Stomach (tissue), 9 donors: Measurements from ENCODE around the gene CGB8. TPM values are rescaled to one million over a fixed set of nuclear protein-coding genes. Genes with fewer than 3 reads are reported as not detected.

ENCODE experiments used
- DNase-seq, 2 donors: peaks; one replicate each; pipeline versions ENCODE4 v3.0.0 to v3.0.0-alpha.2; 2013 to 2019
- H3K27ac ChIP-seq, 5 donors: fragments of 200-600 bp in 4 of 5; sonication (generic) in 4 of 5; one replicate each; pipeline ENCODE4 v1.5.1; 2013 to 2019; ENCODE audit warnings: mild to moderate bottlenecking in 1 of 5, moderate library complexity in 1 of 5
- H3K27me3 ChIP-seq, 3 donors: fragments of 200-600 bp; sonication (generic); one replicate each; pipeline ENCODE4 v1.5.1; 2017 to 2019; ENCODE audit warnings: mixed run types in 1 of 3
- H3K36me3 ChIP-seq, 4 donors: fragments of 200-600 bp; sonication (generic); 1 replicate in 3 of 4; 2 replicates in 1 of 4; pipeline ENCODE4 v1.5.1; 2016 to 2019
- H3K4me1 ChIP-seq, 4 donors: fragments of 200-600 bp; sonication (generic); one replicate each; pipeline ENCODE4 v1.5.1; 2016 to 2019
- H3K4me3 ChIP-seq, 4 donors: fragments of 200-600 bp; sonication (generic) in 3 of 4; one replicate each; pipeline ENCODE4 v1.5.1; 2016 to 2019; ENCODE audit warnings: mild to moderate bottlenecking in 1 of 4
- H3K9me3 ChIP-seq, 4 donors: fragments of 200-600 bp; sonication (generic); one replicate each; pipeline ENCODE4 v1.5.1; 2016 to 2019
- EP300 ChIP-seq: sonication (generic); formaldehyde crosslinking; IDR thresholded peaks from one replicate; pipeline ENCODE4 v1.6.1; 2017; ENCODE audit warnings: antibody characterized with exemption
- POLR2A ChIP-seq, 4 donors: fragments of 450-650 bp; IDR thresholded peaks; one replicate each; pipeline ENCODE4 v1.6.1; 2016; ENCODE audit warnings: antibody characterized with exemption in 4 of 4, control low read depth in 2 of 4, mild to moderate bottlenecking in 1 of 4, moderate library complexity in 1 of 4
- POLR2AphosphoS5 ChIP-seq, 3 donors: sonication (generic); formaldehyde crosslinking; IDR thresholded peaks; one replicate each; pipeline ENCODE4 v1.6.1; 2016; ENCODE audit warnings: antibody characterized with exemption in 3 of 3
- WGBS, 5 donors: extraction: QIAGEN DNeasy Blood & Tissue Kit in 3 of 5; methylation state at CpG; one replicate each; pipeline versions ENCODE4 v1.1.5 to v1.1.7; 2013 to 2018; 5-methylcytosine and 5-hydroxymethylcytosine counted together
- intact Hi-C: fragments of 100-400 bp; cut with DNase I; formaldehyde crosslinking; loops from one replicate; pipeline ENCODE4 v1.15.1; 2023; ENCODE audit warnings: low total_unique reads
- polyA plus RNA-seq, 3 donors: library from polyadenylated mRNA; stranded (reverse); fragments of 200-250 nt; gene quantifications; one replicate each; pipeline ENCODE4 v1.2.3, GENCODE V29; 2013
- total RNA-seq, 5 donors: library from RNA; depleted of rRNA; stranded (reverse); fragments of >200 nt; gene quantifications; one replicate each; pipeline versions ENCODE4 v1.1.0 to v1.2.3, GENCODE V29; 2014 to 2016
- TF ChIP-seq, protein P1 (sequence below), 7 experiments: fragments of 450-650 bp in 4 of 7; fragments of 200-600 bp in 3 of 7; sonication (generic) in 3 of 7; IDR thresholded peaks; one replicate each; pipeline ENCODE4 v1.5.1; 2016 to 2019; ENCODE audit warnings: antibody characterized with exemption in 7 of 7, control low read depth in 2 of 7, mild to moderate bottlenecking in 1 of 7
- donor health status: healthy with polysubstance abuse.
- donor health status: Bipolar disorder and iron deficiency.
- donor health status: healthy.

The CGB8 gene
- total and polyA plus RNA-seq, 8 donors = not detected

DNA sequence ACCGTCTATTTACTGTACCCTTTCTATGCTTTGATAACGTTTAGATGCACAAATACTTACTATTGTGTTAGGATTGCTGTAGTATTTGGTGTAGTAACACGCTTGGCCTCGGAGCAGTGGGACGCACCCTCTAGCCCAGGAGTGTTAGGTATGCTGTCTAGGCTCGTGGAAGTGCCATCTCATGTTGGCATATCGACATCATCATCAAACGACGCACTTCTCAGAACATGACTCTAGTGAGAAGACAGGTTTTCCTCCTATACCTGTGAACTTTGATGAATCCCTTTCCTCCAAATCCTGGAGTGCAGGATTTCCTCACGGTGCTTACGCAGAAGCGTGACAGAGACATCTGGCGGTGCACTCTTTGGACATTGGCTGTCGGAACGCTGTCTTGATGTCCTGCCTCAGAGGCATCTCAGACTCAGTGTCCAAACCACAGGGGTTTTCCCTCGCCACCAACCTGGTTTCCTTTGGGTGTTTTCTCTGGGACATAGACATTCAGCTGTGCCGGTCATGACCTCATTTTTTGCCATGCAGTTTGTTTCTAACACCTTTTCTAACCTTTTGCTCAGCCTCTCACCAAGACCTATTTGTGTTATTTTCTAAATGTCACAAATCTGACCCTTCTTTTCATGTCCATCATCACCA is 42.6 kb upstream of the CGB8 start:
- intact Hi-C loops = loop anchor here (10.0 kb wide), 1 partner anchor 63 kb away; the partner anchor contains the start of genes HRC and TRPM4
- Histone ChIP-seq H3K9me3 (no peaks in the 10 kb centered on the region), H3K4me1 (peaks cover 18 to 38% (median 33%) of the 10 kb centered on the region in 4 donors), H3K4me3 (no peak overlapping the region), H3K27me3 (no peaks in the 10 kb centered on the region), H3K36me3 (peaks cover 74 to 96% (median 93%) of the 10 kb centered on the region in 4 donors), H3K27ac (no peak overlapping the region)
- no peak for TF ChIP-seq EP300
- TF ChIP-seq POLR2A (IDR thresholded peaks at IDR 0.05) = no peak
- WGBS, 5 donors = 82 to 88% (median 87%) methylated on average over 17 of the region's 17 CpGs
- no peak for DNase-seq

DNA sequence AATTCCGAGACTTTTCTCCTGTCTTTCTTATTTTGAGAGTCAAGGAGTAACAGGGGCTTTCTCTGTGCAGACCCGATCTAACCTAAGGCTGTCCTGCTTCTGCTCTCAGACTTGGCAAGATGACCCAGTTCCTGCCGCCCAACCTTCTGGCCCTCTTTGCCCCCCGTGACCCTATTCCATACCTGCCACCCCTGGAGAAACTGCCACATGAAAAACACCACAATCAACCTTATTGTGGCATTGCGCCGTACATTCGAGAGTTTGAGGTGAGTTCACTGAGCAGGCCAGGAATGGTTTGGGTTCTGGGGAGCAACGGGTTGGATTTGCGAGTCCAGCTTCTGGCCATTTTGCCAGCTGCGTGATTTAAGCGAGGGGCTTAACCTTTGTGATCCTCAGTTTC is 37.4 kb upstream of the CGB8 start:
- Histone ChIP-seq H3K9me3 (no peaks in the 10 kb centered on the region), H3K4me1 (peaks cover 24 to 44% (median 40%) of the 10 kb centered on the region in 4 donors), H3K27me3 (no peaks in the 10 kb centered on the region), H3K27ac (peak overlapping the region in 3 of 5 donors; percentile 91 to 94 (median 93)), H3K36me3 (peaks cover 26 to 44% (median 40%) of the 10 kb centered on the region in 4 donors), H3K4me3 (peak overlapping the region; percentile 83 to 98 (median 89))
- no peak for DNase-seq
- intact Hi-C loops = no loop called here
- TF ChIP-seq, protein P1, sequence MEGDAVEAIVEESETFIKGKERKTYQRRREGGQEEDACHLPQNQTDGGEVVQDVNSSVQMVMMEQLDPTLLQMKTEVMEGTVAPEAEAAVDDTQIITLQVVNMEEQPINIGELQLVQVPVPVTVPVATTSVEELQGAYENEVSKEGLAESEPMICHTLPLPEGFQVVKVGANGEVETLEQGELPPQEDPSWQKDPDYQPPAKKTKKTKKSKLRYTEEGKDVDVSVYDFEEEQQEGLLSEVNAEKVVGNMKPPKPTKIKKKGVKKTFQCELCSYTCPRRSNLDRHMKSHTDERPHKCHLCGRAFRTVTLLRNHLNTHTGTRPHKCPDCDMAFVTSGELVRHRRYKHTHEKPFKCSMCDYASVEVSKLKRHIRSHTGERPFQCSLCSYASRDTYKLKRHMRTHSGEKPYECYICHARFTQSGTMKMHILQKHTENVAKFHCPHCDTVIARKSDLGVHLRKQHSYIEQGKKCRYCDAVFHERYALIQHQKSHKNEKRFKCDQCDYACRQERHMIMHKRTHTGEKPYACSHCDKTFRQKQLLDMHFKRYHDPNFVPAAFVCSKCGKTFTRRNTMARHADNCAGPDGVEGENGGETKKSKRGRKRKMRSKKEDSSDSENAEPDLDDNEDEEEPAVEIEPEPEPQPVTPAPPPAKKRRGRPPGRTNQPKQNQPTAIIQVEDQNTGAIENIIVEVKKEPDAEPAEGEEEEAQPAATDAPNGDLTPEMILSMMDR (IDR thresholded peaks at IDR 0.05) = no peak
- 20 to 35% (median 32%) methylated on average over 11 of the region's 11 CpGs for WGBS, 5 donors

- intact Hi-C loops = no loop called here
- TF ChIP-seq EP300 (no peak), POLR2A (IDR thresholded peaks at IDR 0.05) (no peak), POLR2AphosphoS5 (IDR thresholded peaks at IDR 0.05) (no peak)
- TF ChIP-seq, protein P1 (IDR thresholded peaks at IDR 0.05) = no peak
- H3K9me3 ChIP-seq = no peaks in the 10 kb centered on the region
- peak overlapping the region; percentile 85 to 94 (median 92) for H3K27ac ChIP-seq
- H3K27me3 ChIP-seq = no peaks in the 10 kb centered on the region
- DNase-seq = no peak
- H3K4me1 ChIP-seq = peaks cover 24 to 44% (median 40%) of the 10 kb centered on the region in 4 donors
- peaks cover 22 to 40% (median 36%) of the 10 kb centered on the region in 4 donors for H3K36me3 ChIP-seq
- peak overlapping the region; percentile 83 to 98 (median 89) for H3K4me3 ChIP-seq
- WGBS, 5 donors = 0 to 1% (median 0%) methylated on average over 14 of the region's 14 CpGs
These were observed 36.9 kb upstream of the CGB8 start for GRCh38 chr19:49085868-49086232.

- intact Hi-C loops = no loop called here
- peaks cover 16 to 34% (median 30%) of the 10 kb centered on the region in 4 donors for H3K36me3 ChIP-seq
- peaks cover 24 to 44% (median 40%) of the 10 kb centered on the region in 4 donors for H3K4me1 ChIP-seq
- no peaks in the 10 kb centered on the region for H3K9me3 ChIP-seq
- no peaks in the 10 kb centered on the region for H3K27me3 ChIP-seq
- peak; percentile 100 for DNase-seq
- H3K27ac ChIP-seq = peak within 1 kb of the TSS; percentile 85 to 94 (median 92)
- peak within 1 kb of the TSS; percentile 83 to 98 (median 89) for H3K4me3 ChIP-seq
- peak; percentile 59 to 95 (median 86) for TF ChIP-seq POLR2AphosphoS5 (IDR thresholded peaks at IDR 0.05)
- peak in 2 of 4 donors; percentile 55 to 60 for TF ChIP-seq POLR2A (IDR thresholded peaks at IDR 0.05)
- TF ChIP-seq, protein P1 (IDR thresholded peaks at IDR 0.05) = no peak
- no peak for TF ChIP-seq EP300
- WGBS, 5 donors = 0 to 1% (median 0%) methylated on average over 45 to 89 of the region's 89 CpGs
These were observed 36.3 kb upstream of the CGB8 start, which contains the start of gene SNRNP70 for GRCh38 chr19:49085020-49085867. Gene SNRNP70 (plus strand): TSS chr19:49085451. CDS start chr19:49086415, 964 bp downstream.
